PFSK-1 (cell line): ENCODE data around the gene FBXO47.

Source experiments
- POLR2AphosphoS5 ChIP-seq: IDR thresholded peaks from 2 replicates; pipeline ENCODE4 v1.6.1; 2012; ENCODE audit warnings: low read depth, mild to moderate bottlenecking, control low read depth, low read length, moderate library complexity
- REST ChIP-seq, 2 experiments: IDR thresholded peaks; 2 replicates each; pipeline versions ENCODE4 v1.6.1 to v1.8.0; 2011 to 2012; ENCODE audit warnings: low read depth in 2 of 2, low read length in 2 of 2, control low read depth in 1 of 2, inconsistent platforms in 1 of 2, mild to moderate bottlenecking in 1 of 2, moderate library complexity in 1 of 2; ENCODE audit not compliant: insufficient read depth in 1 of 2
- TAF1 ChIP-seq: IDR thresholded peaks from 2 replicates; pipeline ENCODE4 v1.6.1; 2012; ENCODE audit warnings: low read length, control low read depth, borderline replicate concordance; ENCODE audit not compliant: insufficient read depth

- TF ChIP-seq TAF1 (no peak), POLR2AphosphoS5 (no peak), REST (IDR thresholded peaks at IDR 0.05; ENCODE audit: insufficient read depth in 1 of 2, low read depth in 2 of 2, low read length in 2 of 2) (no peak)
Observed at GRCh38 chr17:38894276-38894675, 72.9 kb downstream of the FBXO47 start.
